D341Med (cell line): Measurements from ENCODE around the gene ASB2.

Experiments
- DNase-seq: peaks from one replicate; pipeline ENCODE4 v3.0.0; 2012; ENCODE audit warnings: low spot score

The ASB2 gene

GRCh38 chr14:93950948-93951634 lies 25.3 kb downstream of the ASB2 start:
- DNase-seq, result no peak

GRCh38 chr14:93949511-93950075 lies 26.8 kb downstream of the ASB2 start:
- no peak for DNase-seq

- no peak for DNase-seq
These were observed 29.1 kb downstream of the ASB2 start for GRCh38 chr14:93947282-93947681.

DNA sequence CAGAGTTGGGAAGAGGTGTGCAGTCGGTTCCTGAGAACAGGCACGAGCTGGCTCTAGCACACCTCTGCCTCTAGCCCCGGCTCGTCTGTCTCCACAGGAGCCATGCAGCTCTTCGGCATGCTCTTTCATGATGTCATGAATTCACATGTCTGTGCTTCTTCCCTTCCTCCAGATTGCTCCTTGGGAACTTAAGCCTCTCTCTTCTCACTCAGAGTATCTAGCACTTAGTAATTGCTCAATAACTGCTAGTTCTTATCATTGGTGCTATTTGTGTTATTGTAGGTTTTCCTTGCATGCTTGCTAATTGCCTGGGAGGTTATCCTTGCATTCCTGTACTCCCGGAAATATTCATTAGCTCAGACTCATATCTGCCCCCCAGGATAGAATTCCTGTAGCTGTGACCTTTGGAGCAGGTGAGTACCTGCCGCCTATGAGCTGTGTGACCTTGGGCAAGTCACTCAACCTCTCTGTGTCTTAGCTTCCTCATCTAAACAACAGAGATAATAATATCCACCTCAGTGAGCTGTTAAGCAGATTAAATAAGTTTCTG lies 29.8 kb downstream of the ASB2 start:
- no peak for DNase-seq

GRCh38 chr14:93946104-93946503 lies 30.3 kb downstream of the ASB2 start:
- no peak for DNase-seq

GRCh38 chr14:93945070-93945399 lies 31.3 kb downstream of the ASB2 start:
- DNase-seq, result no peak

- DNase-seq, result no peak
These were observed 31.9 kb downstream of the ASB2 start for GRCh38 chr14:93944348-93945069.

GRCh38 chr14:93943930-93944329 lies 32.4 kb downstream of the ASB2 start:
- no peak for DNase-seq

DNA sequence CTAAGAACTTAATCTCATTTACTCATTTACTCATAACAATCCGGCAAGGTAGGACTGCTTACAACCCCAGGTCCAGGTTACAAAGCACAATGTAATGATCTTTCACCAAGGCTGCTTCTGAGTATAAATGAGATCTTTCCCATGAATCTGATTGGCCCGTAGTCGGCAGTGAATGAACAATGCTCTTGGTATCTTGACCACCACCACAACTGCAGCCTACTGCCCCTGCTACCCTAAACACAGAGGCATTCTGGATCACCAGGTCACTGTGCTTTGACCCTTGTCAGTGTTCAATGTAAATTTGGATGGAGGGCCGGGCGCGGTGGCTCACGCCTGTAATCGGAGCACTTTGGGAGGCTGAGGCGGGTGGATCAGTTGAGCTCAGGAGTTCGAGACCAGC lies 33.3 kb downstream of the ASB2 start:
- no peak for DNase-seq

- no peak for DNase-seq
These were observed 35.0 kb downstream of the ASB2 start for GRCh38 chr14:93941293-93941910.

DNA sequence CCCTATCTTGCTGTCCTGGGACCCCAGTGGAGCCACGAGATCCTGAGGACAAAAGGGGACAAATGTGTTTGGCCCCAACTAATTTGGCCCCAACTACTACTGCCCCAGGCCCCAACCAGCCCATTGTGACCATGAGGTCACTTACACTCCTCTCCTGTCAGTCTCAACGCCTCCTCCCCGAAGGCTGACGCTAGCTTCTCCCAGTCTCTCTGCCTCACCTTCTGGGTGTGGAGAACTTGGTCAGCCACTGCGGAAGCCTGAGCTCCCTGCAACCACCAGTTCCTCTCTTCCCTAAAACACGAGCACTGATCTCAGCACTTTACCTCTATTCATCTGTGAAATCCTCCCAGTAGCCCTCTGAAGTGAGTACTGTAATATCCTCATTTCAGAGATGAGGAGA lies 35.9 kb downstream of the ASB2 start:
- DNase-seq, result no peak

DNA sequence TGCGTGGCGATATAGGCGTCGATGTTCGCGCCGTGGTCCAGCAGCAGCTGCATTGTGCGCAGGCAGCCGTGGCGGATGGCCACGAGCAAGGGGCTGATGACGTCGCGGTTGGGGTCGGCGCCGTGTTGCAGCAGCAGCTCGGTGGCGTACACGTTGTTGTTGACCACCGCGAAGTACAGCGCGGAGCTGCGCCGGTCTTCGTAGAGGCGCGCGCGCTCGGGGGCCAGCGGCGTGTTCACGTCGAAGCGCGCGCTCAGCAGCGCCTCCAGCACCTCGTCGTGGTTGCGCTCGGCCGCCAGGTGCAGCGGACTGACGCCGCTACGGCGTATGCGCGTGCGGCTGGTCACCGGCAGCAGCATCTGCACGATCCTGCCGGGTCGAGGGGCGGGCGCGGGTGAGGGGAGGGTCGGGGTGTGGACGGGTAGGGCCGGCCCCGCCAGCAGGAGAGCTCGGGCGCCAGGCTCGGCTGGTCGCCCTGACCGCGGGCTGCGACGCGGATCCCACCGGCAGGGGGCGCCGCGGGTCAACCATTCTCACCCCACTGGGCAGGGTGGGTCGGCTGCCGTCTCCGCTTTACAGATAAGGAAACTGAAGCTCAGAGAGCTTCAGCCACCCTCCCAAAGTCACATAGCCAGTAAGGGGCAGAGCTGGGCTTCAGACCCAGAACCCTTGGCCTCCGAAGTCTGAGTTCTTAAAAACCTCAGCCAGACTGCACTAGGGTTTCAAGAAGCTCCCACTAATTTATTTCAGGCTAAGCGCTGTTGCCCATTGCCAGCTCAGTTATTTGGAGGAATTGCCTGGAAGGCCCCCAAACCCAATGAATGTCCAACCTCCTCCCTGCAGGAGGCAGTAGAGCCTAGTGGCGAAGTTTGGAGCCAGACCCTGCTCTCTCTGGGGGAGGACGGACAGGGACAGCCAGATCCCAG lies 36.8 kb downstream of the ASB2 start:
- DNase-seq, result peak; percentile 96

DNA sequence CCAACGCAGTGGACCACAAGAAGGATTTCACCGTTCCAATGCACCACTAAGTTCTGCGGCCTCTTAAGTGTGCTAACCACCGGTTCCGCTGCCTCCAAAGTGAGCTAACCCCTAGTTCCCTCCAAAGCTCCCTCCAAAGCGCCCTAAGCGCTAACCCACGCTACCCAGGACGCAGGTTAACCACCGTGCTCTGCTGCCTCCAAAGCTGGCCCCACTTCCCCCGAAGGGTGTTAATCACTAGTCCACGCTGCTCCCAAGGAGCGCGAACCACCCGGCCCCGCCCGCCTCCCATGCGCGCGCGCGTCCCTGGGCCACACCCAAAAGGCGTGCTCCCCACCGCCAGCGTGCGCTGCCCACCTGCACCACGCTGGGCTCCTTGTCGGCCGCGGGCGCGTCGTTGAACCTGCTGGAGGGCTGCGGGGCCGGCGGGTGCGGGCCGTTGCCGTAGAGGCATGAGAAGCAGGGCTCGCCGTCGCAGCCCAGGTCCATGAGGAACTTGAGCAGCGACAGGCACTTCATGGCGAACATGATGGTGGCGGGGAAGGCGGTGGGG lies 37.5 kb downstream of the ASB2 start:
- no peak for DNase-seq

- DNase-seq, result no peak
These were observed 38.9 kb downstream of the ASB2 start for GRCh38 chr14:93937519-93937918.

GRCh38 chr14:93936926-93937325 lies 39.4 kb downstream of the ASB2 start:
- no peak for DNase-seq

GRCh38 chr14:93936245-93936644 lies 40.1 kb downstream of the ASB2 start:
- DNase-seq, result peak; percentile 70

DNA sequence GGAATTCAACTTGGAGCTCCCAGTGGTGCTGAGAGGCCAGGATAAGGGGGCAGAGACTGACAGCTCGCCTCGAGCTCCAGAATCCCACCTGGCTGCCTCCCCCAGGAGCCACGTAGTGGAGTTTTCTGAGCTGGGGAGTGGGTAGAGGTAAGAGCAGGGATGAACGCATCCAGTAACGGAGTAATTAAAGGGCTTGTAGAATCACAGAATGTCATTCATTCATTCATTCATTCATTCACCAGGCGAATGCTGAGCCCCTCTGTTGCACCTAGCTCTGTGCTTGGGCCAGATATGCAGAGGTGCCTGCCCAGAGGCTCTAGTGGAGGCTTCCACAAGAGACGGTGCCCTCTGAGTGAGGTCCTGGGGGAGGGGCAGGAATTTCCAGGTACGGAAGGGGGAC lies 41.2 kb downstream of the ASB2 start:
- no peak for DNase-seq

- no peak for DNase-seq
These were observed 43.7 kb downstream of the ASB2 start for GRCh38 chr14:93932642-93933041.

GRCh38 chr14:93930989-93931307 lies 45.4 kb downstream of the ASB2 start:
- DNase-seq, result no peak

DNA sequence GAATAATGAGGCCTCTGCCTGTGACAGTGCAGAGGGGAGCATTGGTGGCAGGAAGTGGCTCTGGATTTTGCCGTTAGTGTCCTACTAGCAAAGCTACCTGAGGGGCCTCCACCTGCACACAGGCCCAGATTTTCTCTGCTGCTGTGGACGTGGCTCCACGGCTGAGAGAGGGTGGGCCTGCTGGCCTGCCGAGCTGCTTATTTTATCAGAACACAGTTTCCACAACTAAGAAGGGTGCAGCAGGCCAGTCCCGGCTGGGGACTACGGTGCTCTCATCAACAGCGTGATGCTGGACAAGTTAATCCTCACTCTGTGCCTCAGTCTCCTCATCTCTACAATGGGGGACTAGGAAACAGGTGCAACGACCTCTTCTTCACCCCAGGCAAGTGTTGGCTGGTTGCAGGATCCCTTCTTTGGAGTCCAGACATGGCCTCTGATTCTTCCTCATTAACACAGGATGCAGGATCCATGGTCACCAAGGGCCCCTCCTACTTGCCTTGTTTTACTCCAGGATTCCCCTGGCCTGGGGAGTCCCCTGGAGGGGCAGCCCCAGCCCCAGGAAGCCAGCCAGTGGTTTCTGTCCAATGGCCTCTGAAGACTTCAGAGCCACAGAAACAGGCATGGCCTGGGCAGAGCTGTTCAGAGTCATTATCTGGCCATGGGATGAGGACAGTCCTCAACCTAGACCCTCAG lies 45.9 kb downstream of the ASB2 start:
- no peak for DNase-seq

DNA sequence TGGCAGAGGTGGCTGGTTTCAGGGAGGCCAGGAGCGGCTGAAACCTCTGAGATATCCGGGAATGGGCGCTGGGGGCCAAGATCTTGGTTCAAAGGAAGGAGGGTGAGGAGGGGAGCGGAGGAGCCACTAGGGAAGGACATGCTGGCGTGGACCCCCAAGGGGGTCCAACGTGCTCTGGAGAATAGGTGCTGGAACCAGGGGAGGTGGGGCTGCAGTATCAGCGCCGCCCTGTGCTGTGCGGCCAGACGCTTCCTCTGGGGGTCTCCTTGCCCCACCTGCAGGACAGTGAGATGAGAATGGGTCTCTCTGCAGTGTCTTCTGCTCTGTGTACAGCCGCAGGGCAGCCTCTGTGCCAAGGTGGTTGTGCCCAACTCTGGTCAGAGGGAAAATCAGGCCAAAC lies 46.7 kb downstream of the ASB2 start:
- no peak for DNase-seq
